ENCODE results near the gene ANXA2R. TPM values are rescaled to one million over a fixed set of nuclear protein-coding genes. Genes with fewer than 3 reads are reported as not detected.
A peak's percentile ranks its signal among the peaks of the same experiment; 100 is the strongest.

ANXA2R gene
- total and polyA plus RNA-seq, 9 of the 15 experiments (the other 6 are each of a cell fraction or from before 2014, with no cell fraction given): 2.1 to 4.8 (median 3.4) TPM

- TF ChIP-seq, protein P1, sequence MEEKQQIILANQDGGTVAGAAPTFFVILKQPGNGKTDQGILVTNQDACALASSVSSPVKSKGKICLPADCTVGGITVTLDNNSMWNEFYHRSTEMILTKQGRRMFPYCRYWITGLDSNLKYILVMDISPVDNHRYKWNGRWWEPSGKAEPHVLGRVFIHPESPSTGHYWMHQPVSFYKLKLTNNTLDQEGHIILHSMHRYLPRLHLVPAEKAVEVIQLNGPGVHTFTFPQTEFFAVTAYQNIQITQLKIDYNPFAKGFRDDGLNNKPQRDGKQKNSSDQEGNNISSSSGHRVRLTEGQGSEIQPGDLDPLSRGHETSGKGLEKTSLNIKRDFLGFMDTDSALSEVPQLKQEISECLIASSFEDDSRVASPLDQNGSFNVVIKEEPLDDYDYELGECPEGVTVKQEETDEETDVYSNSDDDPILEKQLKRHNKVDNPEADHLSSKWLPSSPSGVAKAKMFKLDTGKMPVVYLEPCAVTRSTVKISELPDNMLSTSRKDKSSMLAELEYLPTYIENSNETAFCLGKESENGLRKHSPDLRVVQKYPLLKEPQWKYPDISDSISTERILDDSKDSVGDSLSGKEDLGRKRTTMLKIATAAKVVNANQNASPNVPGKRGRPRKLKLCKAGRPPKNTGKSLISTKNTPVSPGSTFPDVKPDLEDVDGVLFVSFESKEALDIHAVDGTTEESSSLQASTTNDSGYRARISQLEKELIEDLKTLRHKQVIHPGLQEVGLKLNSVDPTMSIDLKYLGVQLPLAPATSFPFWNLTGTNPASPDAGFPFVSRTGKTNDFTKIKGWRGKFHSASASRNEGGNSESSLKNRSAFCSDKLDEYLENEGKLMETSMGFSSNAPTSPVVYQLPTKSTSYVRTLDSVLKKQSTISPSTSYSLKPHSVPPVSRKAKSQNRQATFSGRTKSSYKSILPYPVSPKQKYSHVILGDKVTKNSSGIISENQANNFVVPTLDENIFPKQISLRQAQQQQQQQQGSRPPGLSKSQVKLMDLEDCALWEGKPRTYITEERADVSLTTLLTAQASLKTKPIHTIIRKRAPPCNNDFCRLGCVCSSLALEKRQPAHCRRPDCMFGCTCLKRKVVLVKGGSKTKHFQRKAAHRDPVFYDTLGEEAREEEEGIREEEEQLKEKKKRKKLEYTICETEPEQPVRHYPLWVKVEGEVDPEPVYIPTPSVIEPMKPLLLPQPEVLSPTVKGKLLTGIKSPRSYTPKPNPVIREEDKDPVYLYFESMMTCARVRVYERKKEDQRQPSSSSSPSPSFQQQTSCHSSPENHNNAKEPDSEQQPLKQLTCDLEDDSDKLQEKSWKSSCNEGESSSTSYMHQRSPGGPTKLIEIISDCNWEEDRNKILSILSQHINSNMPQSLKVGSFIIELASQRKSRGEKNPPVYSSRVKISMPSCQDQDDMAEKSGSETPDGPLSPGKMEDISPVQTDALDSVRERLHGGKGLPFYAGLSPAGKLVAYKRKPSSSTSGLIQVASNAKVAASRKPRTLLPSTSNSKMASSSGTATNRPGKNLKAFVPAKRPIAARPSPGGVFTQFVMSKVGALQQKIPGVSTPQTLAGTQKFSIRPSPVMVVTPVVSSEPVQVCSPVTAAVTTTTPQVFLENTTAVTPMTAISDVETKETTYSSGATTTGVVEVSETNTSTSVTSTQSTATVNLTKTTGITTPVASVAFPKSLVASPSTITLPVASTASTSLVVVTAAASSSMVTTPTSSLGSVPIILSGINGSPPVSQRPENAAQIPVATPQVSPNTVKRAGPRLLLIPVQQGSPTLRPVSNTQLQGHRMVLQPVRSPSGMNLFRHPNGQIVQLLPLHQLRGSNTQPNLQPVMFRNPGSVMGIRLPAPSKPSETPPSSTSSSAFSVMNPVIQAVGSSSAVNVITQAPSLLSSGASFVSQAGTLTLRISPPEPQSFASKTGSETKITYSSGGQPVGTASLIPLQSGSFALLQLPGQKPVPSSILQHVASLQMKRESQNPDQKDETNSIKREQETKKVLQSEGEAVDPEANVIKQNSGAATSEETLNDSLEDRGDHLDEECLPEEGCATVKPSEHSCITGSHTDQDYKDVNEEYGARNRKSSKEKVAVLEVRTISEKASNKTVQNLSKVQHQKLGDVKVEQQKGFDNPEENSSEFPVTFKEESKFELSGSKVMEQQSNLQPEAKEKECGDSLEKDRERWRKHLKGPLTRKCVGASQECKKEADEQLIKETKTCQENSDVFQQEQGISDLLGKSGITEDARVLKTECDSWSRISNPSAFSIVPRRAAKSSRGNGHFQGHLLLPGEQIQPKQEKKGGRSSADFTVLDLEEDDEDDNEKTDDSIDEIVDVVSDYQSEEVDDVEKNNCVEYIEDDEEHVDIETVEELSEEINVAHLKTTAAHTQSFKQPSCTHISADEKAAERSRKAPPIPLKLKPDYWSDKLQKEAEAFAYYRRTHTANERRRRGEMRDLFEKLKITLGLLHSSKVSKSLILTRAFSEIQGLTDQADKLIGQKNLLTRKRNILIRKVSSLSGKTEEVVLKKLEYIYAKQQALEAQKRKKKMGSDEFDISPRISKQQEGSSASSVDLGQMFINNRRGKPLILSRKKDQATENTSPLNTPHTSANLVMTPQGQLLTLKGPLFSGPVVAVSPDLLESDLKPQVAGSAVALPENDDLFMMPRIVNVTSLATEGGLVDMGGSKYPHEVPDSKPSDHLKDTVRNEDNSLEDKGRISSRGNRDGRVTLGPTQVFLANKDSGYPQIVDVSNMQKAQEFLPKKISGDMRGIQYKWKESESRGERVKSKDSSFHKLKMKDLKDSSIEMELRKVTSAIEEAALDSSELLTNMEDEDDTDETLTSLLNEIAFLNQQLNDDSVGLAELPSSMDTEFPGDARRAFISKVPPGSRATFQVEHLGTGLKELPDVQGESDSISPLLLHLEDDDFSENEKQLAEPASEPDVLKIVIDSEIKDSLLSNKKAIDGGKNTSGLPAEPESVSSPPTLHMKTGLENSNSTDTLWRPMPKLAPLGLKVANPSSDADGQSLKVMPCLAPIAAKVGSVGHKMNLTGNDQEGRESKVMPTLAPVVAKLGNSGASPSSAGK (IDR thresholded peaks at IDR 0.05): no peak
- TF ChIP-seq ZNF592 (IDR thresholded peaks at IDR 0.05) (peak; percentile 48; the same call in 1 of the 2 replicates), CREBBP (IDR thresholded peaks at IDR 0.05; ENCODE audit: low read depth, low read length) (no peak), NFXL1 (CRISPR knock-in tag; IDR thresholded peaks at IDR 0.05) (no peak), USF2 (CRISPR knock-in tag; IDR thresholded peaks at IDR 0.05) (no peak), DLX4 (CRISPR knock-in tag; IDR thresholded peaks at IDR 0.05) (no peak)
These were observed 2.3 kb downstream of the ANXA2R start (continued) for GRCh38 chr5:43037636-43038495.

Measured in K562 (cell line).